Stimulated activated CD8-positive, alpha-beta memory T cell treated with anti-CD3 and anti-CD28 coated beads, Interleukin-15, amount 100 ng/mL, for 4 hours (primary cell): ENCODE data around the gene HS3ST3A1.
"Not testable (repeated sequence)": the region's sequence is repeated elsewhere in the genome, so short reads cannot be mapped to it uniquely, and the experiment has no call there.

Source experiments
- DNase-seq, 2 donors: peaks; one replicate each; pipeline ENCODE4 v3.0.0-alpha.2; 2020; ENCODE audit warnings: low read depth in 2 of 2

Gene HS3ST3A1

GRCh38 chr17:13538841-13539411 lies 62.8 kb downstream of the HS3ST3A1 start:
- DNase-seq, result no peak

DNA sequence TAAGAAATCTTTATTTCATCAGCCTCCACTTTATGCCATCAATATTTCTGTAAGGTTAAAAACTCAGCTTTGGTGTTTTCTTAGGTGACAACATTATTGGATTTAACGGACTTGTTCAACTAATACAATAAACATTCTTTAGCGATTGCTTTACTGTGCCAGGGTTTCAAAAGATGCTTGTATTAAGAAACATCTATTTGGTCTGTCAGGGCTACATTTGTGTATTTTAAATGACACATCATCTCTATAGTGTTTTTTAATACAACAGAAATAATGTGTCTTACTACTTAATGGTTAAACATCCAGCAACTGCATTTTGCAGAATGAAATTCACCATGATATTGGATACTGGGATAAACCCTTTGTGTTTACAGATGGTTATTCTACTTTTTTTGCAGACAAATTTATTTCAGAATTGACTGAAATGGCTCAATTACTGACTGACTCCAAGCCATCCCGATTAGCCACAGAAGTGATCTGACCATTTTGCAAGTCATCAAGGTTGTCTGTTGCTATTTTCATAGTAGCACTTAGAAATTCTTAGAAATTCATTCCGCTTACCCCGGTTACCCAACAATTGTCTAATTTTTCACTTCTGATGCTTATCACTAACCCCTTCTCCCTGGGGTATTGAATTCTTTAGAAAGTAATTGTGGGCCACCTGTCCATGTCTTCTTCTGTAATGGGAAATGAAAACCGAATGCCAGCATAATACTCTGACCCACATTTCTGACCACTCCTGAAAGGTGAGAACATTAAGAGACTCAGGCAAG lies 63.7 kb downstream of the HS3ST3A1 start:
- DNase-seq, result no peak

GRCh38 chr17:13537167-13537731 lies 64.5 kb downstream of the HS3ST3A1 start:
- DNase-seq, result no peak

DNA sequence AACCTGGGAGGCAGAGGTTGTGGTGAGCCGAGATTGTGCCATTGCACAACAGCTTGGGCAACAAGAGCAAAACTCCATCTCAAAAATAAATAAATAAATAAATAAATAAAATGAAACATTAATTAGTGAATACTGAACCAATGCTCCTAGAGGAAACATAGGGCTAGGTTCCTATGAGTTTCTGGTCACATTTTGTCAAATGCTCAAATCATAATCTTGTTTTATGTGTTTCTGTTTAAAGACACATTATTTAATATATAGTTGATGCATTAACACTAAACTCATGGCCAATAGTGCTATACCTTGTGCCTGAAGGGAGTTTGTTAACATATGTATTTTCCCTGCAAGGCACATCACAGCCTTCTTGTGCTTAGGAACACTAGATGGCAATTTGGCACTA lies 66.8 kb downstream of the HS3ST3A1 start:
- no peak for DNase-seq

DNA sequence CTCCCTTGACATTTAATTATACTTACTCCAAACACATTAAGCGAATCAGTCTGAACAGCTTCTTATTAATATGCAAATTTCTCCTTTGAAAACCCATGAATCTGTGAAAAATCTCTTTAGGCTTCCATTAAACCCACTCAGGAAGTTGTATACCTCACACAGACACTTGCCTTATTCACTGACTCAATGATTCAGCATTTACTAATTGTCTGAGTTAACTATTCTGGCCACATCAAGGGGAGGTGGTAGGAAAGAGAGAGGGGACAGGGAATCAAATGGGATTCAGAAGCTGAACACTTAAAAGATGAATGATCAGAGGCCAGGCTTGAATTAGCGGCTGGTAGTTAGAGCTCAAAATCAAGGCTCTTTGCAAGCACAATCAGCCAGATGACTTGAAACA lies 70.0 kb downstream of the HS3ST3A1 start:
- DNase-seq, result no peak

DNA sequence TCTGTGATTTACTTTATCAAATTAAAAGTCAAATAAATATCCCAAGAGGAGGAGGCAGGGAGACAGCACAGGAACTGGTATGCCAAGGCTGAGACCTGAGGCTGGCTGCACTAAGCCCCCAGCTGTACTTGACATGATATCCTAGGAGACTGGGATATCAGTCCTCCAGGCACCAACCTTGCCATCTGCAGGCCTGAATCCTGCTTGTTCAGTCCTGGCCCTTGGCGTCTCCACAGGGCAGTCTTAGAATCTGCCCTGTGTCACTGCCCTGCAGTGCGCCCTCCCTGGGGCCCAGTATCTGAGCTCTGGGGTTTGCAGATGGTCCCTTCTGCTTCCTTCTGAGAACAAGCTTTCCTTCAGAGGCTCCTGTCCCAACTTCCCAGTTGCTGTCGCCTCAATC lies 75.9 kb downstream of the HS3ST3A1 start:
- no peak for DNase-seq

- DNase-seq, result no peak
These were observed 78.6 kb downstream of the HS3ST3A1 start for GRCh38 chr17:13523164-13523563.

DNA sequence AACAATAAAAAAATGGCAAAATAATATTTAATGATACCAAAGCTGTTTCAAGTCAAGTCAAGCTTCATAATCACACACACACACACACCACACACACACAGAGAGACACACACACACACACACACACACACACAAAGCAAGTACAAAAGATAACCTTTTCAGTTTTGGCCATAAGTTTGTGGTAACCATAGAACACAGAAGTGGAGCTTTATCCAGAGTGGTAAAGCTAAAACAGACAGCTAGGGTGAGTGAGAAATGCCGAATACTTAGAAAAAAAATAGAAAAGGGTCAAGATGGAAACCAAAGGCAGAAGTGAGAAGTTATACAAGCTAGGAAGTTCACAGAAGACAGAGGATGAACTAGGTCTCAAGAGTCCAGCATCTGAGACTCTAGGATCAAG lies 79.0 kb downstream of the HS3ST3A1 start:
- no peak for DNase-seq

- no peak for DNase-seq
These were observed 79.9 kb downstream of the HS3ST3A1 start for GRCh38 chr17:13521784-13522183.

DNA sequence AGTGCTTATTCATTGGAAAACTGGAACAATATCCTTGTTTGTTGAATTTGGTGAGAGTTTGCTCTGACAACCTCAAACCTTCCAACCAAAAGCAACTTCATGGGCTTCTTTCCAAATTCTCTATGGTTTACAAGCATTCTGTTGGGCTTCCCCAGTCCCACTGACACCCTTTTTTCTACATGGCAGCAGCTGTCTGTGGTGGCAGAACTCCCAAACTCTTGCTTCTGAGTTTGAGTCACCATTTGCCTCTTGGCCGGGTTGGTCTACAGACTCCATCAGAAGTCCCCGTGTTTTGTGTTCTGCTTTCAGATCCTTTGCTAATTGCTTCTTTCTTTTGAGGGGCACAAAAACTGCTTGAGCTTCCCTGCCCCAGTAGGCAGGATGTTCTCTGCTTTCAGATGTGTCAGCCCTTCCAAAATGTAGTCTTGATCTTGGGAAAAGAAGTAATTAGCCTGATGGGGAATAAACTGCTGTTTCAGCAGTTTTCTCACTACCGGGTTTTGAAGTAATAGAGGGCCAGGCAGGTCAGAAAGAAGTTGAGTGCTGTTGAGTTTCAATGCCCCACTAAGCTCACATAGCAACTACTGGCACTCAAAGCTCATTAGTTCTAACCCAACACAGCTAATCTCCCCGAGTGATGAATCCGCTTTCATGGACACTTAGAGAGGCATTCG lies 80.7 kb downstream of the HS3ST3A1 start:
- no peak for DNase-seq

DNA sequence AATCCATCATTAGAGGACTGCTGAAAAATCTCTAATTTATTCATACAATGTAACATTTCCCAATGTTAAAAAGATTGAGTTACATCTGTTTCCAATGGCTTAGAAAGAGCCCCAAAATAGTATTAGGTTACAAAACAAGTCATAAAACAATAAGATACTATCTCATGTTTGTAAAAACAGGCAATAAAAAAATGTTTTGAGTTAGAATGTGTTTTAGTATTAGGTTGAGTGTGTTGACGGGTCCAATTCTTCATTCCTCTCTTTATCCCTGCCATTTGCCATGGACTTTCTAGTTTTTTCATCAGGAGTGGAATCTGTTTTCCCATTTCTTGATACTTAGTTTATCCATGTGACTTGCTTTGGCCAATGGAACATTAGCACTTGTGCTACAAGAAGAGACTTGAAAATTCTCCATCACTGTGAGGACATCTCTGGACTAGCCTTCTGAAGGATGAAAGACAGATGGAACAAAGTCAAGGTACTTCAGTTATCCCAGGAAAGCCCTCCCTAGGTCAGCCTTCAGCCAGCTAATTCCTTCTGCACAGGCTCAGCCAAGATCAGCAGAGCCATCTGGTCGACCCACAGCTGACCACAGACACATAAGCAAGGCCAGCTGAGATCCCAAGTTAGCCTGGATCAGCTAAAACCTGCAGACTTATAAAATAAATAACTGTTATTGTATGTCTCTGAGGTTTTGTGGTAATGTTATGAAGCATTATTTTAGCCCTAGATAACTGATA lies 83.3 kb downstream of the HS3ST3A1 start:
- no peak for DNase-seq

DNA sequence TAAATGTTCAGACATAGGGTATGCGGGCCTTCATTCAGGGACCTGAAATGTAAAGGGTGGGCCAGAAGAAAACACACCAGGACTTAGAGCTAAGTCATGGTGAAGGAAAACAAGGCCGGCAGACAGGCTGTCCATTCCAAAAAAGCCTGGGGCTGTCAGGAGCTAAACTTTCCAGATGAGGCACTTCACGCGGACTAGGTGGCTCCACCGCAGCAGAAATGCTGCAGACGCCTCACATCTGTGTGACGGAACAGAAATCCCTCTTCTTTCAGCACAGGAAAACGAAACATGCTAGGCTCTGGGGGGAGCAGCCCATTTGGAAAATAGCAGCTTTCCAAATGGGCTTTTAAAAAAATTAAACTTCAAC lies 88.7 kb downstream of the HS3ST3A1 start:
- no peak for DNase-seq

- no peak for DNase-seq
These were observed 91.7 kb downstream of the HS3ST3A1 start for GRCh38 chr17:13510062-13510461.

DNA sequence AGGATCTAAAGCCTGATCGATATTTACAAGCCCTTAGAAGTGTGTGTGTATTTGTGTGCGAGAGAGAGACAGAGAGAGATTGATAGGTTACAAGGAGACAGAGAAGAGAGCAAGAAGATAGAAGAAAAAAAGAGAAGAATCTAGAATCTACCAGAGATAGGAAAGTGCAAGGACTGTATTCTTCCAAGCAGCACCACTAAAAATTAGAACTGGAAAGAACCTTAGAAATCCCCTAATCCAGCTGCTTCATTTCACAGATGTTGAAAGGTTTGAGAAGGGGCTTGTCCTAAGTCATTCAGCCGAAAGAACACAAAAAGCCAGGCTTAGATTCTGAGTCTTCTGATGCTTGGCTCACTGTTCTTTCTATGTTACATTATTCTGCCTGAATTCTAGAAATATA lies 92.2 kb downstream of the HS3ST3A1 start:
- DNase-seq, result no peak

DNA sequence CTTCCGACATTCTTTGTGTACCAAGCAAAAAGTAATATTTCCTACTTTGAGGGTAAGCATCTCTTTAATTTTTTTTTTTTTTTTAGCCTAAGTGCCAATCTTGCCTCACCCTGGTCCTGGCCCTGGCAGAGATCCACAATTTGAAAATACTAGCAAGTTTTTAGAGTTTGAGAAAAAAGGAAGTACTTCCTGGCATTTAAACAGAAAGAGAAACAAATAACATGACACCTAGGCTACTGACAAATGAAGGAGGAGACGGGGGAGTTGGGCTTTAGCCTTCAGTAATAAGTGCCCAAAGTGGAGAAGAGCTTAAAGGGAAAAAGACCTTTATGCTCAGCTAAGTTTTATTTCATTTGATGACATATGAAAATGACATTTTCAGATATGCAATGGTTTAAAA lies 92.8 kb downstream of the HS3ST3A1 start:
- DNase-seq, result no peak

GRCh38 chr17:13503526-13503925 lies 98.2 kb downstream of the HS3ST3A1 start:
- no peak for DNase-seq

- DNase-seq, result no peak
These were observed 99.5 kb downstream of the HS3ST3A1 start for GRCh38 chr17:13502263-13502662.

GRCh38 chr17:13500947-13501346 lies 100.8 kb downstream of the HS3ST3A1 start:
- DNase-seq, result no peak

- DNase-seq, result no peak
These were observed 103.5 kb downstream of the HS3ST3A1 start for GRCh38 chr17:13498184-13498583.

- not testable (repeated sequence) for DNase-seq
These were observed 105.1 kb downstream of the HS3ST3A1 start for GRCh38 chr17:13496553-13497056.

- no peak for DNase-seq
These were observed 106.3 kb downstream of the HS3ST3A1 start for GRCh38 chr17:13495423-13495822.

DNA sequence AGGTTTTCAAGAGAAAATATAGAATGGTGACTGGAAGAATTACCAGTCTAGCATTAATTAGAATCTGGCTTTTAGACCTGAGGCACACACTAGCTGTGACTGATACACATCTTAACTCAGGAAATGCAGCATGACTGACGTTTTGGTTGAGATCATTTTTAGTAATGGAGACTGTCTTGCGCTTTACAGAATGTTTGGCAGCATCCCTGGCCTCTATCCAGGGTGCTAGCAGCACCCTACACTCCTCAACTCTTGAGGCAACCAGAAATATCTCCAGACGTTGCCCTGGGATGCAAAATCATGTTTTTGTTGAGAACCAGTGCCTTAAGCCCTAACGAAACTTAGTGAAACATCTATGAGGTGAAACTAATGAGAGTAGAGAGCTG lies 109.0 kb downstream of the HS3ST3A1 start:
- DNase-seq, result no peak
